SKM-1 treated with dmso at 0.1 percent for 144 hours (cell line): ENCODE data around the gene MAP1LC3C.
"Not testable (repeated sequence)": the region's sequence is repeated elsewhere in the genome, so short reads cannot be mapped to it uniquely, and the experiment has no call there.

Experiments used
- DNase-seq: peaks from one replicate; lab custom pipeline; 2025; ENCODE audit not compliant: unreplicated experiment; lab: John Stamatoyannopoulos, UW

MAP1LC3C gene

GRCh38 chr1:241994171-241994570 is 4.7 kb downstream of the MAP1LC3C start:
- no peak for DNase-seq

GRCh38 chr1:241992734-241993133 is 6.2 kb downstream of the MAP1LC3C start:
- DNase-seq: no peak

- DNase-seq: no peak
Measured at GRCh38 chr1:241990040-241990439, 8.9 kb downstream of the MAP1LC3C start.

GRCh38 chr1:241988389-241988930 is 10.4 kb downstream of the MAP1LC3C start:
- DNase-seq: not testable (repeated sequence)

GRCh38 chr1:241985787-241986186 is 13.1 kb downstream of the MAP1LC3C start:
- DNase-seq: peak; percentile 55

- no peak for DNase-seq
Measured at GRCh38 chr1:241979926-241980325, 19.0 kb downstream of the MAP1LC3C start.

- no peak for DNase-seq
Measured at GRCh38 chr1:241979071-241979470, 19.8 kb downstream of the MAP1LC3C start.

GRCh38 chr1:241976229-241976628 is 22.7 kb downstream of the MAP1LC3C start:
- no peak for DNase-seq

GRCh38 chr1:241972703-241973369 is 26.1 kb downstream of the MAP1LC3C start:
- DNase-seq: no peak

GRCh38 chr1:241968611-241969010 is 30.3 kb downstream of the MAP1LC3C start:
- no peak for DNase-seq

- DNase-seq: peak; percentile 91
Measured at GRCh38 chr1:241964550-241965282, 34.2 kb downstream of the MAP1LC3C start.

GRCh38 chr1:241963722-241964121 is 35.2 kb downstream of the MAP1LC3C start:
- no peak for DNase-seq

GRCh38 chr1:241962153-241962552 is 36.7 kb downstream of the MAP1LC3C start:
- DNase-seq: no peak

GRCh38 chr1:241957692-241958494 is 41.0 kb downstream of the MAP1LC3C start, which contains the start of gene BECN2:
Gene BECN2 (plus strand): TSS chr1:241957767. CDS start chr1:241957767, 0 bp downstream.
- no peak for DNase-seq

- no peak for DNase-seq
Measured at GRCh38 chr1:241950390-241950789, 48.5 kb downstream of the MAP1LC3C start.

GRCh38 chr1:241947354-241947753 is 51.5 kb downstream of the MAP1LC3C start:
- no peak for DNase-seq
